T-helper 1 cell treated with Interleukin-12 subunit alpha and Interleukin-12 subunit beta and Interleukin-4 antibody, amounts not matched to agents 30 ng/mL and 1 ng/mL, for 36 hours (primary cell): ENCODE results near the gene NBPF3. TPM values are rescaled to one million over a fixed set of nuclear protein-coding genes. Genes with fewer than 3 reads are reported as not detected.
"Not testable (repeated sequence)": the region's sequence is repeated elsewhere in the genome, so short reads cannot be mapped to it uniquely, and the experiment has no call there.

Experiments
- intact Hi-C: fragments of 100-400 bp; cut with micrococcal nuclease; formaldehyde crosslinking; loops from one replicate; pipeline ENCODE4 v1.15.1; 2024
- total RNA-seq: library from RNA; stranded (reverse); gene quantifications from 2 replicates; pipeline ENCODE4 v1.2.3, GENCODE V29; 2022

Gene NBPF3
- 4.4 and 5.5 TPM in 2 replicates for total RNA-seq

GRCh38 chr1:21439721-21440629 lies at the start of gene NBPF3:
TSS of gene NBPF3 (plus strand) at chr1:21440137. CDS start at chr1:21445087, 4,950 bp downstream.
- intact Hi-C loops = loop anchor here (2.0 kb wide), 1 partner anchor 21 kb away; no protein-coding TSS in a partner anchor

DNA sequence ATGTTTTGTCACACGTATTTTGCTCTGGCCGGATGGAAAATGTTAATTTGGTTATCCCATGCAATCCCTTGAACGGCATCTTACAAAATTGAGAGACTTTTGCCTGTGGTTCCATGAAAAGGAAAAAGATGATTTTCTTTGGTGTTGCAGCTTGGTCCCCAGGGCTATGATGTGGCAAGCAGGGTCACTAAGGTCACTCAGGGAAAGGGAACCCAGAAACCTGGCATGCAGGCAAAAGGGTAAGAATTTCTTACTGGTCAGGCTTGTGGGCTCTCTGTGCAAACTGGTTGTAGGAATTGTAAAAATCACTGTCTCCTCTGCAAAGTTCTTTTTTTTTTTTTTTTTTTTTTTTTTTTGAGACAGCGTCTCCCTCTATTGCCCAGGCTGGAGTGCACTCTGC lies 48.4 kb upstream of the NBPF3 start:
- intact Hi-C loops = no loop called here

DNA sequence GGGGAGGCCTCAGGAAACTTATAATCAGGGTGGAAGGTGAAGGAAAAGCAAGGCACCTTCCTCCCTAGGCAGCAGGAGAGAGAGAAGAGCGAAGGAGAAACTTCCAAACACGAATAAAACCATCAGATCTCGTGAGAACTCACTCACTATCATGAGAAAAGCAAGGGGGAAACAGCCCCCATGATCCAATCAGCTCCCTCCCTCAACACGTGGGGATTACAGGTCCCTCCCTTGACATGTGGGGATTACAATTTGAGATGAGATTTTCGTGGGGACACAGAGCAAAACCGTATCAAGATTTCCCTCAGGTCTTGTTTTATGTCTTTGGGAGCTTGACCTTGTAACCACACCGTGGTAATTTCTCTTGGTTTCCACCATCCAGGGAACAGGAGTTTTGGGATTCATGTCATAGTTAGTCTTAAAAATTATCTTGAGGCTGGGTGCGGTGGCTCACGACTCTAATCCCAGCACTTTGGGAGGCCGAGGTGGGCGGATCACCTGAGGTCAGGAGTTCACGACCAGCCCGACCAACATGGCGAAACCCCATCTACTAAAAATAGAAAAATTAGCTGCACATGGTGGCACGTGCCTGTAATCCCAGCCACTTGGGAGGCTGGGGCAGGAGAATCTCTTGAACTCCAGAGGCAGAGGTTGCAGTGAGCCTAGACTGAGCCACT lies 47.2 kb upstream of the NBPF3 start:
- intact Hi-C loops = no loop called here

GRCh38 chr1:21396516-21396915 lies 43.4 kb upstream of the NBPF3 start:
- intact Hi-C loops = no loop called here

- intact Hi-C loops = no loop called here
These were observed 42.1 kb upstream of the NBPF3 start for GRCh38 chr1:21397813-21398188.

DNA sequence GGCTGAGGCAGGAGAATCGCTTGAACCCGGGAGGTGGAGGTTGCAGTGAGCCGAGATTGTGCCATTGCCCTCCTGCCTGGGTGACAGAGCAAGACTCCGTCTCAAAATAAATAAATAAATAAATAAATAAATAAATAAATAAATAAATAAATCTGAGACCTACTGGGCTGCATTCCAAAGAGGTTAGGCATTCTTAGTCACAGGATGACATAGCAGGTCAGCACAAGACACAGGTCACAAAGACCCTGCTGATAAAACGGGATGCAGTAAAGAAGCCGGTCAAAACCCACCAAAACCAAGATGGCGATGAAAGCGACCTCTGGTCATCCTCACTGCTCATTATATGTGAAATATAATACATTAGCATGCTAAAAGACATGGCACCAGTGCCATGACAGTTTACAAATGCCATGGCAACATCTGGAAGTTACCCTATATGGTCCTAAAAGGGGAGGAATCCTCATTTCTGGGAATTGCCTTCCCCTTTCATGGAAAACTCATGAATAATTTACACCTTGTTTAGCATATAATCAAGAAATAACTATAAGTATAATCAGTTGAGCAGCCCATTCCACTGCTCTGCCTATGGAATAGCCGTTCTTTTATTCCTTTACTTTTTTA lies 38.1 kb upstream of the NBPF3 start:
- intact Hi-C loops = not testable (repeated sequence)

DNA sequence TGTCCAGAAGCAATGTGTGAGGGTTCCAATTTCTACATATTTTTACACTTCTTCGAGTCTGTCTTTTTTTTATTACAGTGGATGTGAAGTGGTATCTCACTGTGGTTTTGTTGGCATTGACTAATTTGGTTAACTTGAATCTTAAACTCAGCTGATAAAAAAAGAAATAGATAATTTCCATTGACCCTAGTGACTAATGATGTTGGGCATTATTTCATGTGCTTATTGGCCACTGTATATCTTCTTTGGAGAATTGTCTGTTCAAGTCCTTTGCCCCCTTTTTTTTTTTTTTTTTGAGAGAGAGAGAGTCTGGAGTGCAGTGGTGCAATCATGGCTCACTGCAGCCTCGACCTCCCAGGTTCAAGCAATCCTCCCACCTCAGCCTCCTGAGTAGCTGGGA lies 33.3 kb upstream of the NBPF3 start:
- intact Hi-C loops = no loop called here

DNA sequence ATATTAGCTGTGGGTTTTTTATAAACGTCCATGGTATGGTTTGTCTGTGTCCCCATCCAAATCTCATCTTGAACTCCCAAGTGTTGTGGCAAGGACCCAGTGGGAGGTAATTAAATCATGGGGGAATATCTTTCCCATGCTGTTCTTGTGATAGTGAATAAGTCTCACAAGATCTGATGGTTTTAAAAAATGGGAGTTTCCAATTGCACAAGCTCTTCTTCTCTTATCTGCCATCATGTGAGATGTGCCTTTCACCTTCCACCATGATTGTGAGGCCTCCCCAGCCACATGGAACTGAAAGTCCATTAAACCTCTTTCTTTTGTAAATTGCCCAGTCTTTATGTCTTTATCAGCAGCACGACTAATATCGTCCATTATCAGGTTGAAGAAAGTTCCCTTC lies 30.0 kb upstream of the NBPF3 start:
- intact Hi-C loops = not testable (repeated sequence)

DNA sequence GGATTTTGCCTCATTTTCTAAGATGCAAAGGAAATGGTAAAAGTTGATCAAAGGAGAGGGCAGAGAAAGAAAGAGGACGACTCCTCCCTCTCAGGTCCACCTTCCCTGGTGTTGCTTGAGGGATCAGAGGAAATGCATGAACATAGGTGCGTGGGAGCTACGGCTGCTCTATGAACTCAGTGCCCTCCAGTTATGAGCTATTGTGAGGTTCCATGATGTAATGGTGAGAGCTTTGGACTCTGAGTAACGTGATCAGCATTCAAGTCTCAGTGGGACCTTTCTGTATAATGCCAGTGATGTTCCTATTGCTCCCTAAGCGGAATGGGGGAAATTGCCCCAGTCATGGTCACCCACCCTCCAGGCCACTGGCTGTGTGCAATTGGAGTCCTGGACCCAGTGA lies 25.9 kb upstream of the NBPF3 start:
- intact Hi-C loops = no loop called here

DNA sequence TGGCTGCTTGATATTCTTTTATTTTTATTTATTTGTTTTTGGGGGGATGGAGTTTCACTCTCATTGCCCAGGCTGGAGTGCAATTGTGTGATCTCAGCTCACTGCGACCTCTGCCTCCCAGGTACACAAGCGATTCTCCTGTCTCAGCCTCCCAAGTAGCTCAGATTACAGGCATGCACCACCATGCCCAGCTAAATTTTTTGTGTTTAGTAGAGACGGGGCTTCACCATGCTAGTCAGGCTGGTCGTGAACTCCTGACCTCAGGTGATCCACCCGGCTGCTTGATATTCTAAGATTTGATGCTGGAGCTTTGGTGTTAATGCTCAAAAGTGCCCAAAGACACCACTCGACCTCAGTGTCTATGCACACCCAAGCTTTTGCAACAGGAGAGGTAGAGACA lies 19.6 kb upstream of the NBPF3 start:
- intact Hi-C loops = not testable (repeated sequence)

DNA sequence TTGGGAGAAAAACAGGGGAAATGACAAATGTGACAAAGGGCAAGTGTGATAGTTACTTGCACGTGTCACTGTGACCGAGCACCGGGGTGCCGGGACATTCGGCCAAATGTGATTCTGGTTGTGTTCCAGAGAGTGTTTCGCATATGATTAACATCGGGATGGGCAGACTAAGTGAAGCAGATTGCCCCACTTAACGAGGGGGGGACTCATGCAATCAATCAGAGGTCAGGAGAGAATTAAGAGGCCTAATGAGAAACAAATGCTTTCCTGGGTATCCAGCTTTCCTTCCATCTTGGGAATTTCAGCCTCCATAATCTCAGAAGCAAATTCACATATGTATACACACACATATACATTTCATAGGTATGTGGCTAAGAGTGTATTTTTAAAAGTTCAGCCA lies 18.6 kb upstream of the NBPF3 start:
- intact Hi-C loops = not testable (repeated sequence)

DNA sequence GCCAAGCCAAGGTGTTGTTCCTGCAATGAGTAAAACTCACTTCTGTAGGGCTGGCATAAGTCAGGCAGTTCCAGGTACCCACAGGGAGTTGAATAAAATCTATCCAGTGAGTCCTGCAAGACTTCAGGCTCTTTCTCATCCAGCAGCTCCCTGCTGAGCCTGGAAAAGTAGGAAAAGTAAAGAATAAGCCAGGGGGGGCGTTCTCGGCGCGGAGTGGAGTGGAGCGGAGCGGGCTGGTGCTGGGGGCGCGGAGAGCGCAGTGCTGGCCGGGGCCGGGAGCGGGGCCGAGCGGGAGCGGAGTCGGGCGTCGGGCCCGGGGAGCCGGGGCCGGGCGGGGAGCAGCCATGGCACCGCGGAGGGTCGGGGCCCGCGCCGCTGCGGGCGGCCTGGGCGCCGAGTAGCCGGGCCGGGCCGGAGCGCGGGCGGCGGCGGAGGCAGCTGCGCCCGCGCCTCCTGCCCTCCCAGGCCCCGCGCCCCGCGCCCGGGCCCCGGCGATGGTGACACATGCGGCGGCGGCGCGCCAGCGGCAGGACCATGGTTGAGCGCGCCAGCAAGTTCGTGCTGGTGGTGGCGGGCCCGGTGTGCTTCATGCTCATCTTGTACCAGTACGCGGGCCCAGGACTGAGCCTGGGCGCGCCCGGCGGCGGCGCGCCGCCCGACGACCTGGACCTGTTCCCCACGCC lies 12.0 kb upstream of the NBPF3 start:
- intact Hi-C loops = not testable (repeated sequence)

GRCh38 chr1:21428481-21429073 lies 11.4 kb upstream of the NBPF3 start:
- intact Hi-C loops = not testable (repeated sequence)

DNA sequence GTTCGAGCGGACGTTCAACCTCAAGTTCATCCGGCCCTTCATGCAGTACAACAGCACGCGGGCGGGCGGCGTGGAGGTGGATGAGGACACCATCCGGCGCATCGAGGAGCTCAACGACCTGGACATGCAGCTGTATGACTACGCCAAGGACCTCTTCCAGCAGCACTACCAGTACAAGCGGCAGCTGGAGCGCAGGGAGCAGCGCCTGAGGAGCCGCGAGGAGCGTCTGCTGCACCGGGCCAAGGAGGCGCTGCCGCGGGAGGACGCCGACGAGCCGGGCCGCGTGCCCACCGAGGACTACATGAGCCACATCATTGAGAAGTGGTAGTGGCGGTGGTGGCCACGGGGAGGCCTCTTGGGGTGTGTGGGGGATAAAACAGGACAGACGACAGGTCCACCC lies 10.7 kb upstream of the NBPF3 start:
- intact Hi-C loops = not testable (repeated sequence)

GRCh38 chr1:21430875-21431274 lies 9.1 kb upstream of the NBPF3 start:
- intact Hi-C loops = not testable (repeated sequence)

GRCh38 chr1:21434394-21434793 lies 5.5 kb upstream of the NBPF3 start:
- intact Hi-C loops = no loop called here

- intact Hi-C loops = no loop called here
These were observed 4.1 kb upstream of the NBPF3 start for GRCh38 chr1:21435646-21436487.

GRCh38 chr1:21436488-21437340 lies 3.2 kb upstream of the NBPF3 start:
- intact Hi-C loops = no loop called here

DNA sequence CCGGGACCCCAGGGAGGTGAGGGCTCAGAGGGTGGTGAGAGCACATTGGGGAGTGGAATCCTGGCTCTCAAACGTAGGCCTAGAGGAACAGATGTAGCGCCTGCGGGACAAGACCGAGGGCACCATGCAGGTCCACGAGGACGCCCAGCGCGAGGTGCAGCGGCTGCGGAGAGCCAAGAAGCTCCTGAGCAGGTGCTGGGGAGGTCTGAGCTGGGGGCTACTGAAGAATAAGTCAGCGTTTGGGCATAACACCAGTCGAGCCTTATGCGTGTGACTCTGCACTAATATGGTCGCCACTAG lies 2.6 kb upstream of the NBPF3 start:
- intact Hi-C loops = no loop called here
